Heart left ventricle (tissue), 13 donors: ENCODE measurements around the gene MCC.

Source experiments
- CTCF ChIP-seq, 12 donors: fragments of 200-600 bp; sonication (generic) in 4 of 12; IDR thresholded peaks; one replicate each; pipeline versions ENCODE4 v1.5.0 to v1.8.0; 2018 to 2022; ENCODE audit warnings: antibody characterized with exemption in 12 of 12, mild to moderate bottlenecking in 5 of 12
- POLR2A ChIP-seq, 2 donors: fragments of 450-650 bp; IDR thresholded peaks; one replicate each; pipeline ENCODE4 v1.6.1; 2017; ENCODE audit warnings: antibody characterized with exemption in 2 of 2, mild to moderate bottlenecking in 2 of 2, moderate library complexity in 2 of 2
- donor health status: ischemic (EF 13 %, LVEDD 7.1; RV severe dilation, severe dysfunction).
- donor health status: DM: no; HTN: yes; CAD: no.
- donor health status: DM: no; HTN: no; CAD: no.
- donor health status: ischemic (EF 25% LVEDD 6.9; RV normal size, moderate dysfunction).
- donor health status: ischemic (EF 25% LVEDD 5.7; RV mildly dilated, moderate dysfunction).
- donor health status: ischemic (EF 35%, LVEDD 5.7; RV mildly dilated, moderate dysfunction).
- donor health status: nonischemic (EF 11% LVEDD 7.7; RV severe dilation, severe dysfunction).
- donor health status: DM: yes; HTN: yes; CAD: no.
- donor health status: PGD.
- donor health status: ischemic (EF 29% LVEDD 5.4; RV normal size, mild dysfunction).
- donor health status: nonischemic (EF 23%, LVEDD 6.1; RV moderate dilation, normal function).

- no peak for TF ChIP-seq CTCF (IDR thresholded peaks at IDR 0.05)
- no peak for TF ChIP-seq POLR2A (IDR thresholded peaks at IDR 0.05)
Observed at GRCh38 chr5:113293975-113294310, 194.3 kb downstream of the MCC start.
